ENCODE data around the gene PHLPP2. TPM values are rescaled to one million over a fixed set of nuclear protein-coding genes. Genes with fewer than 3 reads are reported as not detected.
A peak's percentile ranks its signal among the peaks of the same experiment; 100 is the strongest.

The PHLPP2 gene
- total RNA-seq, 1 experiment from 2014 or later, result 10.5 TPM

- ChIA-PET CTCF (no interaction called here), POLR2A (no interaction called here)
- DNase-seq (ENCODE audit: unreplicated experiment), result no peak
- Mint-ChIP-seq H3K9me3 (ENCODE audit: unreplicated experiment) (no peaks in the 10 kb centered on the region), H3K4me3 (ENCODE audit: unreplicated experiment) (no peak overlapping the region), H3K36me3 (ENCODE audit: insufficient read depth, unreplicated experiment) (no peaks in the 10 kb centered on the region), H3K4me1 (ENCODE audit: insufficient read depth, unreplicated experiment) (no peaks in the 10 kb centered on the region), H3K27me3 (ENCODE audit: insufficient read depth, unreplicated experiment) (no peaks in the 10 kb centered on the region), H3K27ac (ENCODE audit: low read depth, unreplicated experiment) (no peak overlapping the region)
- intact Hi-C loops (cut with micrococcal nuclease), result no loop called here
- no TSS peak for BruUV-seq (replicated peaks)
- no peak for TF ChIP-seq CTCF (IDR thresholded peaks at IDR 0.05; ENCODE audit: unreplicated experiment)
Observed at GRCh38 chr16:71629278-71630016, 95.1 kb downstream of the PHLPP2 start.

- intact Hi-C loops (cut with micrococcal nuclease), result no loop called here
- H3K36me3 Mint-ChIP-seq (ENCODE audit: insufficient read depth, unreplicated experiment), result no peaks in the 10 kb centered on the region
- ChIA-PET POLR2A (no interaction called here), CTCF (no interaction called here)
- H3K27ac Mint-ChIP-seq (ENCODE audit: low read depth, unreplicated experiment), result no peak overlapping the region
- no peaks in the 10 kb centered on the region for H3K4me1 Mint-ChIP-seq (ENCODE audit: insufficient read depth, unreplicated experiment)
- BruUV-seq (replicated peaks), result no TSS peak
- no peak for TF ChIP-seq CTCF (IDR thresholded peaks at IDR 0.05; ENCODE audit: unreplicated experiment)
- no peak for DNase-seq (ENCODE audit: unreplicated experiment)
- no peak overlapping the region for H3K4me3 Mint-ChIP-seq (ENCODE audit: unreplicated experiment)
- no peaks in the 10 kb centered on the region for H3K27me3 Mint-ChIP-seq (ENCODE audit: insufficient read depth, unreplicated experiment)
- H3K9me3 Mint-ChIP-seq (ENCODE audit: unreplicated experiment), result no peaks in the 10 kb centered on the region
Observed at GRCh38 chr16:71628810-71629209, 95.7 kb downstream of the PHLPP2 start.

- H3K9me3 Mint-ChIP-seq (ENCODE audit: unreplicated experiment), result no peaks in the 10 kb centered on the region
- POLR2A ChIA-PET, result interaction anchor here (0.6 kb wide), 1 partner anchor 32 kb away, joined by 3 read pairs; no protein-coding TSS in a partner anchor
- no peaks in the 10 kb centered on the region for H3K36me3 Mint-ChIP-seq (ENCODE audit: insufficient read depth, unreplicated experiment)
- DNase-seq (ENCODE audit: unreplicated experiment), result no peak
- no peak overlapping the region for H3K27ac Mint-ChIP-seq (ENCODE audit: low read depth, unreplicated experiment)
- intact Hi-C loops (cut with micrococcal nuclease), result no loop called here
- CTCF ChIA-PET, result interaction anchor here (0.6 to 0.8 kb wide), 2 partner anchors 17 to 176 kb away, joined by 3 to 4 read pairs; no protein-coding TSS in a partner anchor
- no peak for TF ChIP-seq CTCF (IDR thresholded peaks at IDR 0.05; ENCODE audit: unreplicated experiment)
- no TSS peak for BruUV-seq (replicated peaks)
- H3K4me1 Mint-ChIP-seq (ENCODE audit: insufficient read depth, unreplicated experiment), result no peaks in the 10 kb centered on the region
- H3K27me3 Mint-ChIP-seq (ENCODE audit: insufficient read depth, unreplicated experiment), result no peaks in the 10 kb centered on the region
- H3K4me3 Mint-ChIP-seq (ENCODE audit: unreplicated experiment), result no peak overlapping the region
Observed at GRCh38 chr16:71627731-71628181, 96.7 kb downstream of the PHLPP2 start.

GRCh38 chr16:71626858-71627213 is 97.7 kb downstream of the PHLPP2 start:
- no peak overlapping the region for H3K4me3 Mint-ChIP-seq (ENCODE audit: unreplicated experiment)

More at GRCh38 chr16:71626858-71627213, 97.7 kb downstream of the PHLPP2 start:
- no peak overlapping the region for H3K27ac Mint-ChIP-seq (ENCODE audit: low read depth, unreplicated experiment)
- ChIA-PET CTCF (no interaction called here), POLR2A (no interaction called here)
- no peaks in the 10 kb centered on the region for H3K36me3 Mint-ChIP-seq (ENCODE audit: insufficient read depth, unreplicated experiment)
- DNase-seq (ENCODE audit: unreplicated experiment), result peak; percentile 39
- no peaks in the 10 kb centered on the region for H3K4me1 Mint-ChIP-seq (ENCODE audit: insufficient read depth, unreplicated experiment)
- BruUV-seq (replicated peaks), result no TSS peak
- no peaks in the 10 kb centered on the region for H3K9me3 Mint-ChIP-seq (ENCODE audit: unreplicated experiment)
- intact Hi-C loops (cut with micrococcal nuclease), result no loop called here
- TF ChIP-seq CTCF (IDR thresholded peaks at IDR 0.05; ENCODE audit: unreplicated experiment), result no peak
- no peaks in the 10 kb centered on the region for H3K27me3 Mint-ChIP-seq (ENCODE audit: insufficient read depth, unreplicated experiment)

Measured in MCF 10A (cell line).